PC-3 (cell line): ENCODE data around the gene CDC25A. TPM values are rescaled to one million over a fixed set of nuclear protein-coding genes. Genes with fewer than 3 reads are reported as not detected.

Source experiments
- ATAC-seq: fragments of 200-7000 bp; cut with Tn5 transposase; 2 replicates; pipeline ENCODE4 v1.9.1; 2020; ENCODE audit warnings: mild to moderate bottlenecking, moderate library complexity
- BruUV-seq: library from RNA; stranded (reverse); fragments of 400-500 nt; replicated peaks from 2 replicates; lab custom pipeline; 2021; lab: Mats Ljungman, UMichigan
- CTCF ChIA-PET: fragments of 300-600 bp; sonication (Branson Sonifier 250); formaldehyde crosslinking; loops from one replicate; lab custom pipeline; 2022; ENCODE audit warnings: antibody characterized with exemption; lab: Charles Lee
- POLR2A ChIA-PET: fragments of 300-600 bp; sonication (Branson Sonifier 250); formaldehyde crosslinking; loops from one replicate; lab custom pipeline; 2022; ENCODE audit warnings: antibody characterized with exemption; ENCODE audit not compliant: unreplicated experiment; lab: Charles Lee
- DNase-seq: peaks from one replicate; pipeline ENCODE4 v3.0.0-alpha.2; 2015
- H2AFZ ChIP-seq: fragments of 300-600 bp; sonication (generic); 2 replicates; pipeline ENCODE4 v1.6.0; 2016; ENCODE audit warnings: antibody characterized with exemption, low read length
- H3F3A ChIP-seq: fragments of 300-600 bp; sonication (generic); one replicate; pipeline ENCODE4 v1.6.0; 2017; ENCODE audit warnings: antibody characterized with exemption, low read length, control low read depth, mild to moderate bottlenecking; ENCODE audit not compliant: unreplicated experiment
- H3K27ac ChIP-seq: fragments of 300-600 bp; sonication (generic); 2 replicates; pipeline ENCODE4 v1.5.1; 2016; ENCODE audit warnings: mild to moderate bottlenecking, low read length
- H3K27me3 ChIP-seq: fragments of 300-600 bp; sonication (generic); 2 replicates; pipeline ENCODE4 v1.6.1; 2016; ENCODE audit warnings: low read length, mixed read lengths
- H3K36me3 ChIP-seq: fragments of 300-600 bp; sonication (generic); 2 replicates; pipeline ENCODE4 v1.6.1; 2016; ENCODE audit warnings: low read depth, mixed run types, low read length, mixed read lengths
- H3K4me1 ChIP-seq: fragments of 300-600 bp; sonication (generic); 2 replicates; pipeline ENCODE4 v1.5.1; 2016; ENCODE audit warnings: low read length; ENCODE audit not compliant: insufficient read depth
- H3K4me2 ChIP-seq: fragments of 300-600 bp; sonication (generic); 2 replicates; pipeline ENCODE4 v1.6.0; 2016; ENCODE audit warnings: low read length
- H3K4me3 ChIP-seq: fragments of 300-600 bp; sonication (generic); 2 replicates; pipeline ENCODE4 v1.5.1; 2016; ENCODE audit warnings: mild to moderate bottlenecking, low read length, mixed read lengths
- H3K79me2 ChIP-seq: fragments of 300-600 bp; sonication (generic); 2 replicates; pipeline ENCODE4 v1.6.1; 2017; ENCODE audit warnings: low read length, mixed read lengths
- H3K9ac ChIP-seq: fragments of 300-600 bp; sonication (generic); 2 replicates; pipeline ENCODE4 v1.6.0; 2016; ENCODE audit warnings: mild to moderate bottlenecking, low read length
- H3K9me2 ChIP-seq: fragments of 300-600 bp; sonication (generic); replicated peaks from 2 replicates; pipeline ENCODE4 v1.6.1; 2016; ENCODE audit warnings: mixed run types, low read length, mixed read lengths
- H3K9me3 ChIP-seq: fragments of 300-600 bp; sonication (generic); 2 replicates; pipeline ENCODE4 v1.6.1; 2016; ENCODE audit warnings: low read length, mixed read lengths
- H4K20me1 ChIP-seq: fragments of 300-600 bp; sonication (generic); 2 replicates; pipeline ENCODE4 v1.6.1; 2016; ENCODE audit warnings: low read length, mixed read lengths
- CTCF ChIP-seq: fragments of 300-600 bp; sonication (generic); conservative IDR thresholded peaks from 2 replicates; pipeline ENCODE4 v1.5.1; 2017; ENCODE audit warnings: antibody characterized with exemption, low read depth, mild to moderate bottlenecking, low read length
- EZH2 ChIP-seq: fragments of 300-600 bp; sonication (generic); IDR thresholded peaks from one replicate; pipeline ENCODE4 v1.6.1; 2017; ENCODE audit warnings: antibody characterized with exemption, mild to moderate bottlenecking, low read length; ENCODE audit not compliant: unreplicated experiment
- EZH2phosphoT487 ChIP-seq: fragments of 300-600 bp; sonication (generic); IDR thresholded peaks from 2 replicates; pipeline ENCODE4 v1.6.1; 2018; ENCODE audit warnings: mild to moderate bottlenecking, antibody characterized with exemption, low read length, borderline replicate concordance
- intact Hi-C: fragments of 100-400 bp; cut with micrococcal nuclease; formaldehyde crosslinking; loops from 2 replicates; pipeline ENCODE4 v1.9.0; 2023
- total RNA-seq: library from RNA; depleted of rRNA; stranded (reverse); fragments of >200 nt; gene quantifications from 2 replicates; pipeline ENCODE4 v1.2.3, GENCODE V29; 2014

Gene CDC25A
- total RNA-seq, 1 experiment from 2014 or later = 43.0 TPM

- Histone ChIP-seq H3K79me2 (no peaks in the 10 kb centered on the region), H3K9me3 (no peaks in the 10 kb centered on the region), H3K9ac (no peak overlapping the region), H3K4me1 (no peaks in the 10 kb centered on the region), H4K20me1 (no peaks in the 10 kb centered on the region), H3K27me3 (no peaks in the 10 kb centered on the region), H3K27ac (no peak overlapping the region), H3K9me2 (no peaks in the 10 kb centered on the region), H3K4me2 (no peak overlapping the region), H2AFZ (no peak overlapping the region), H3F3A (no peaks in the 10 kb centered on the region), H3K36me3 (no peaks in the 10 kb centered on the region), H3K4me3 (no peak overlapping the region)
- CTCF ChIA-PET = interaction anchor here (0.7 kb wide), 1 partner anchor 24 kb away, joined by 5 read pairs; no protein-coding TSS in a partner anchor
- POLR2A ChIA-PET = no interaction called here
- no TSS peak for BruUV-seq
- ATAC-seq (no peak), DNase-seq (no peak)
- intact Hi-C loops = no loop called here
- TF ChIP-seq EZH2 = no peak
- no peak for TF ChIP-seq EZH2phosphoT487
- no peak for TF ChIP-seq CTCF
Measured at GRCh38 chr3:48202632-48203031, 14.4 kb upstream of the CDC25A start.

GRCh38 chr3:48199117-48199516 is 10.9 kb upstream of the CDC25A start:
- no peaks in the 10 kb centered on the region for H3K9me3 ChIP-seq
- intact Hi-C loops = no loop called here
- H3K27me3 ChIP-seq = no peaks in the 10 kb centered on the region
- no peak overlapping the region for H3K4me3 ChIP-seq
- H4K20me1 ChIP-seq = no peaks in the 10 kb centered on the region
- DNase-seq (no peak), ATAC-seq (no peak)
- no peak overlapping the region for H2AFZ ChIP-seq
- H3K4me1 ChIP-seq = no peaks in the 10 kb centered on the region
- H3K27ac ChIP-seq = no peak overlapping the region
- no peaks in the 10 kb centered on the region for H3K9me2 ChIP-seq
- no TSS peak for BruUV-seq
- H3K36me3 ChIP-seq = no peaks in the 10 kb centered on the region
- ChIA-PET POLR2A (no interaction called here), CTCF (interaction anchor here (1.0 kb wide), 1 partner anchor 237 kb away, joined by 3 read pairs; no protein-coding TSS in a partner anchor)
- H3K79me2 ChIP-seq = no peaks in the 10 kb centered on the region
- no peaks in the 10 kb centered on the region for H3F3A ChIP-seq
- no peak overlapping the region for H3K9ac ChIP-seq
- H3K4me2 ChIP-seq = no peak overlapping the region
- TF ChIP-seq EZH2 = no peak
- TF ChIP-seq CTCF = no peak
- TF ChIP-seq EZH2phosphoT487 = no peak

GRCh38 chr3:48196611-48197010 is 8.4 kb upstream of the CDC25A start:
- ATAC-seq (no peak), DNase-seq (no peak)
- intact Hi-C loops = no loop called here
- no peak for TF ChIP-seq EZH2
- no peak for TF ChIP-seq EZH2phosphoT487
- no peak for TF ChIP-seq CTCF
- Histone ChIP-seq H3K79me2 (no peaks in the 10 kb centered on the region), H3K27me3 (no peaks in the 10 kb centered on the region), H2AFZ (no peak overlapping the region), H3K4me1 (no peaks in the 10 kb centered on the region), H3K4me2 (no peak overlapping the region), H3F3A (no peaks in the 10 kb centered on the region), H3K9me2 (no peaks in the 10 kb centered on the region), H3K4me3 (no peak overlapping the region), H3K9me3 (no peaks in the 10 kb centered on the region), H4K20me1 (no peaks in the 10 kb centered on the region), H3K9ac (no peak overlapping the region), H3K36me3 (no peaks in the 10 kb centered on the region), H3K27ac (no peak overlapping the region)
- CTCF ChIA-PET = no interaction called here
- POLR2A ChIA-PET = no interaction called here
- no TSS peak for BruUV-seq
